ENCODE measurements around the gene MYCBPAP.

The MYCBPAP gene

GRCh38 chr17:50578173-50578572, 69.9 kb downstream of the MYCBPAP start:
- no peak for DNase-seq

- DNase-seq: no peak
These were observed 71.2 kb downstream of the MYCBPAP start for GRCh38 chr17:50579399-50579798.

- no peak for DNase-seq
These were observed 72.4 kb downstream of the MYCBPAP start for GRCh38 chr17:50580646-50581045.

Measured in NCI-H748 treated with DMSO at 0.1 percent for 48 hours (cell line).